ENCODE measurements around the gene KRTAP10-1.

DNA sequence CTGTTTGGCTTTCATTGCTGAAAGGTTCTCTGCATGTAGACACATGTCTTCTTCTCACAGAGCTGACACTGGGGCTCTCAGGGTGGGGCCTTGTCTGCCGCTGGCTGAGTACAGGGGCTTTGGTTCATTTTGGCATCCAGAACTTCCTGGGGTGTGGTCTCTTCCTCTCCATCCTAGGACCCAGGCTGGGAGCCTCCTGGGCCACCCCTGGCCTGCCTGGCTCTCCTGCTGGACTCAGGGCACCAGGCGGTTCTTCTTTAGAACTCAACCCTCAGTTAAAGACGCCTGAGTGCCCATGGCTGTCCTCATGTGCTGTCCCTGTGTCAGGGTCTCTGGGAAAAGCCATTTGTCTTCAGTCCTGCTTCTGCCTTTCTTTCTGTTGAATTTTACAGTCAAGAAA is 45.9 kb upstream of the KRTAP10-1 start:
- TF ChIP-seq SMYD3 (CRISPR knock-in tag; IDR thresholded peaks at IDR 0.05) (no peak), ZNF501 (CRISPR knock-in tag; IDR thresholded peaks at IDR 0.05) (no peak), ZNF12 (CRISPR knock-in tag; IDR thresholded peaks at IDR 0.05) (no peak), RFX5 (IDR thresholded peaks at IDR 0.05; ENCODE audit: low read depth, low read length) (no peak), ATAD3A (CRISPR knock-in tag; IDR thresholded peaks at IDR 0.05) (no peak), JUN (CRISPR knock-in tag; IDR thresholded peaks at IDR 0.05) (no peak), MTF1 (CRISPR knock-in tag; IDR thresholded peaks at IDR 0.05) (no peak), ZNF224 (CRISPR knock-in tag; IDR thresholded peaks at IDR 0.05) (no peak), ZNF354B (CRISPR knock-in tag; IDR thresholded peaks at IDR 0.05) (no peak)
- TF ChIP-seq, protein P1, sequence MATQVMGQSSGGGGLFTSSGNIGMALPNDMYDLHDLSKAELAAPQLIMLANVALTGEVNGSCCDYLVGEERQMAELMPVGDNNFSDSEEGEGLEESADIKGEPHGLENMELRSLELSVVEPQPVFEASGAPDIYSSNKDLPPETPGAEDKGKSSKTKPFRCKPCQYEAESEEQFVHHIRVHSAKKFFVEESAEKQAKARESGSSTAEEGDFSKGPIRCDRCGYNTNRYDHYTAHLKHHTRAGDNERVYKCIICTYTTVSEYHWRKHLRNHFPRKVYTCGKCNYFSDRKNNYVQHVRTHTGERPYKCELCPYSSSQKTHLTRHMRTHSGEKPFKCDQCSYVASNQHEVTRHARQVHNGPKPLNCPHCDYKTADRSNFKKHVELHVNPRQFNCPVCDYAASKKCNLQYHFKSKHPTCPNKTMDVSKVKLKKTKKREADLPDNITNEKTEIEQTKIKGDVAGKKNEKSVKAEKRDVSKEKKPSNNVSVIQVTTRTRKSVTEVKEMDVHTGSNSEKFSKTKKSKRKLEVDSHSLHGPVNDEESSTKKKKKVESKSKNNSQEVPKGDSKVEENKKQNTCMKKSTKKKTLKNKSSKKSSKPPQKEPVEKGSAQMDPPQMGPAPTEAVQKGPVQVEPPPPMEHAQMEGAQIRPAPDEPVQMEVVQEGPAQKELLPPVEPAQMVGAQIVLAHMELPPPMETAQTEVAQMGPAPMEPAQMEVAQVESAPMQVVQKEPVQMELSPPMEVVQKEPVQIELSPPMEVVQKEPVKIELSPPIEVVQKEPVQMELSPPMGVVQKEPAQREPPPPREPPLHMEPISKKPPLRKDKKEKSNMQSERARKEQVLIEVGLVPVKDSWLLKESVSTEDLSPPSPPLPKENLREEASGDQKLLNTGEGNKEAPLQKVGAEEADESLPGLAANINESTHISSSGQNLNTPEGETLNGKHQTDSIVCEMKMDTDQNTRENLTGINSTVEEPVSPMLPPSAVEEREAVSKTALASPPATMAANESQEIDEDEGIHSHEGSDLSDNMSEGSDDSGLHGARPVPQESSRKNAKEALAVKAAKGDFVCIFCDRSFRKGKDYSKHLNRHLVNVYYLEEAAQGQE (IDR thresholded peaks at IDR 0.05; ENCODE audit: borderline replicate concordance in 1 of 2, low read depth in 1 of 2, low read length in 2 of 2), result no peak

Data from HepG2 (cell line).